WI38 (cell line): ENCODE measurements around the gene MRPS35.

Experiments used
- H3K4me3 ChIP-seq: 2 replicates; pipeline ENCODE4 v1.5.1; 2011; ENCODE audit warnings: low read depth, mild to moderate bottlenecking, control low read depth, low read length
- CTCF ChIP-seq: IDR thresholded peaks from 2 replicates; pipeline ENCODE4 v1.5.1; 2012; ENCODE audit warnings: low read depth, mild to moderate bottlenecking, control low read depth, low read length

The MRPS35 gene

GRCh38 chr12:27707216-27707615 lies 3.4 kb upstream of the MRPS35 start:
- TF ChIP-seq CTCF: no peak

GRCh38 chr12:27709212-27709931 lies 1.3 kb upstream of the MRPS35 start:
- no peak overlapping the region for H3K4me3 ChIP-seq
- TF ChIP-seq CTCF: no peak

More at GRCh38 chr12:27707216-27707615, 3.4 kb upstream of the MRPS35 start:
- H3K4me3 ChIP-seq: no peak overlapping the region

DNA sequence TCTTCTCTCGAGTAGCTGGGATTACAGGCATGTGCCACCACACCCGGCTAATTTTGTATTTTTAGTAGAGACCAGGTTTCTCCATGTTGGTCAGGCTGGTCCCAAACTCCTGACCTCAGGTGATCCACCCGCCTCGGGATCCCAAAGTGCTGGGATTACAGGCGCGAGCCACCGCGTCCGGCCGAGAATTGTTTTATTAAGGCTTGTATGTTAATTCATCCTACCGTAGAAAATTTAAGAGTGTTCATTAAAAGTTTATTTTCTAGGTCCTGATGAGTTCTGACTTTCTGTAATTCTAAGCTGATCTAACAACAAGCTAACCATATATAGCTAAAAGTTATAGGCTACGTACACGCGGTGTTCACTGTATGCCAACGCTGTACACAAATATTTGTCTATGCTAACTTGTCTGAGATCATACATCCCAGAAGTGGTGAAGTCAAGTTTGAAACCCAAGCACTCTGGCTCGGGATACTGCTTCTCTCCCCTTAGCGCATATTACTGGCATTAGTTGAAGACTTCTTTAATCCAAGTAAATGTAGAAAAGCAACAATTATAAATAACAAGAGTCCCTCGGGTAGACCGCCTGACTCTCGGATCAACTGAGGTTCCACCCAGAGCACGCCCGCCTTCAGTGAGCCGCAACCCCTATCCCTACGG lies 570 bp upstream of the MRPS35 start:
- TF ChIP-seq CTCF: no peak
- peak overlapping the region; percentile 99 for H3K4me3 ChIP-seq

- no peak for TF ChIP-seq CTCF
- peak overlapping the region; percentile 99 for H3K4me3 ChIP-seq
Measured at GRCh38 chr12:27711317-27711682, 668 bp downstream of the MRPS35 start.

DNA sequence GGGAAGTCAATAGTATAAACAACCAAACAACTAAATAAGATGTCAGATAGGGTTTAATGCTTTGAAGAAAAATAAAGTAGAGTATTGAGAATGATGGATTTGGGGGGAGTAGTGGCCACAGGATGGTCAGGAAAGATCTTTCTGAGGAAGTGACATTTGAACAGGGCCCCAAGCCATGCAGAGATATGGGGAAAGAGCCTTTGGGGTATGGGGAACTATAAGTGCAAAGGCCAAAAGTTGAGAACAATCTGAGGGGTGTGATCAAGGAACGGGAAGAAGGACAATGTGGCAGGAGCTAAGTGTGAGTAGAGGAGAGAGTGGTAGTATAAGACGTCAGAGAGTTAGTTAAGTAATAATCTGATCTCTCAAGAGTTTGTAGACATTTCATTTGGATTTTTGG lies 1.3 kb downstream of the MRPS35 start:
- H3K4me3 ChIP-seq: no peak overlapping the region

GRCh38 chr12:27723212-27723611 lies 12.6 kb downstream of the MRPS35 start:
- H3K4me3 ChIP-seq: no peak overlapping the region
- TF ChIP-seq CTCF: no peak

More for the DNA sequence above, 1.3 kb downstream of the MRPS35 start:
- no peak for TF ChIP-seq CTCF

GRCh38 chr12:27730097-27730588 lies 19.5 kb downstream of the MRPS35 start:
- TF ChIP-seq CTCF: no peak
- H3K4me3 ChIP-seq: no peak overlapping the region
